Measurements from ENCODE around the gene FBLN5. TPM values are rescaled to one million over a fixed set of nuclear protein-coding genes. Genes with fewer than 3 reads are reported as not detected.

The FBLN5 gene
- total RNA-seq, 1 experiment from 2014 or later, result 1.0 TPM

GRCh38 chr14:91857614-91858013 lies 89.9 kb downstream of the FBLN5 start:
- Mint-ChIP-seq H3K9me3 (peaks cover 0 to 2% of the 10 kb centered on the region in 2 experiments; a peak in 1 of 5 replicates), H3K36me3 (ENCODE audit: insufficient read depth in 1 of 3, low read depth in 3 of 3) (no peaks in the 10 kb centered on the region), H3K4me1 (peaks cover 21 to 33% of the 10 kb centered on the region in 2 experiments), H3K27me3 (ENCODE audit: low read depth) (peaks cover 8% of the 10 kb centered on the region), H3K27ac (no peak overlapping the region), H3K4me3 (no peak overlapping the region)
- no peak overlapping the region for H3K23ac ChIP-seq (ENCODE audit: insufficient read length, low read depth, low read length)
- no peak overlapping the region for H3T11ph ChIP-seq (ENCODE audit: low read length)
- peaks cover 3% of the 10 kb centered on the region; the same call in 1 of the 2 replicates for H3K4me1 ChIP-seq (ENCODE audit: insufficient read depth, low read length)
- no peaks in the 10 kb centered on the region for H3K79me1 ChIP-seq (ENCODE audit: insufficient read depth, low read depth, low read length, poor library complexity, severe bottlenecking)
- H4K20me1 ChIP-seq (ENCODE audit: control insufficient read depth, insufficient read depth, insufficient read length), result no peaks in the 10 kb centered on the region
- DNase-seq, result no peak
- H2BK12ac ChIP-seq (ENCODE audit: insufficient read length, low read depth, low read length), result no peak overlapping the region
- H3K14ac ChIP-seq (ENCODE audit: insufficient read depth, low read length), result no peak overlapping the region
- no peak overlapping the region for H2AFZ ChIP-seq (ENCODE audit: low read length)
- H3K4ac ChIP-seq (ENCODE audit: low read depth, low read length), result no peak overlapping the region
- WGBS (ENCODE audit: extremely low coverage, insufficient read length, low lambda C conversion rate), result no CpG with 5 or more reads among the region's 2 CpGs
- no peak overlapping the region for H2BK20ac ChIP-seq (ENCODE audit: low read depth, low read length, poor library complexity, severe bottlenecking)
- no peak overlapping the region for H4K91ac ChIP-seq (ENCODE audit: insufficient read length, low read depth, low read length)
- TF ChIP-seq CTCF (conservative IDR thresholded peaks at IDR 0.05), result no peak
- H3K18ac ChIP-seq (ENCODE audit: insufficient read length, low read depth, low read length), result no peak overlapping the region
- H3K79me2 ChIP-seq (ENCODE audit: insufficient read depth, low read length), result no peaks in the 10 kb centered on the region
- H2BK120ac ChIP-seq (ENCODE audit: low read depth, low read length, poor library complexity, severe bottlenecking), result no peak overlapping the region
- H3K9ac ChIP-seq (ENCODE audit: extremely low read depth, insufficient read length, low read length), result no peak overlapping the region
- H3K9me3 ChIP-seq (ENCODE audit: control insufficient read depth, low read depth, low read length), result no peaks in the 10 kb centered on the region
- H2BK5ac ChIP-seq (ENCODE audit: insufficient read length, low read length), result no peak overlapping the region
- no peak overlapping the region for H4K8ac ChIP-seq (replicated peaks; ENCODE audit: insufficient read length, low read depth, low read length)
- no peaks in the 10 kb centered on the region for H3K23me2 ChIP-seq (ENCODE audit: insufficient read length, low read depth, low read length, poor library complexity, severe bottlenecking)
- H3K56ac ChIP-seq (ENCODE audit: insufficient read length, low read depth, low read length), result no peak overlapping the region
- H3K27me3 ChIP-seq (ENCODE audit: insufficient read depth, low read length), result no peaks in the 10 kb centered on the region
- no peak overlapping the region for H4K5ac ChIP-seq (ENCODE audit: insufficient read length, low read depth, low read length)
- no peak overlapping the region for H3K27ac ChIP-seq (ENCODE audit: insufficient read length, low read depth, low read length)
- no peak overlapping the region for H3K4me2 ChIP-seq (ENCODE audit: insufficient read depth, insufficient read length, low read length)
- H2BK15ac ChIP-seq (ENCODE audit: low read depth, low read length), result no peak overlapping the region
- no peak overlapping the region for H2AK5ac ChIP-seq (ENCODE audit: insufficient read length, low read length)

All from H9 (cell line).